GM12872 (cell line): ENCODE measurements around the gene CTBP2.

Source experiments
- CTCF ChIP-seq: IDR thresholded peaks from 3 replicates; pipeline ENCODE4 v1.5.1; 2011; ENCODE audit warnings: low read depth, mild to moderate bottlenecking, low read length, moderate library complexity; ENCODE audit not compliant: insufficient read depth

The CTBP2 gene

GRCh38 chr10:125142946-125143345, 17.4 kb downstream of the CTBP2 start:
- no peak for TF ChIP-seq CTCF

- TF ChIP-seq CTCF: no peak
Measured at GRCh38 chr10:125141860-125142484, 18.4 kb downstream of the CTBP2 start.

- no peak for TF ChIP-seq CTCF
Measured at GRCh38 chr10:125141150-125141859, 19.1 kb downstream of the CTBP2 start.

GRCh38 chr10:125140151-125140550, 20.2 kb downstream of the CTBP2 start:
- no peak for TF ChIP-seq CTCF

- TF ChIP-seq CTCF: no peak
Measured at GRCh38 chr10:125137601-125138438, 22.5 kb downstream of the CTBP2 start.

- TF ChIP-seq CTCF: no peak
Measured at GRCh38 chr10:125136087-125136486, 24.3 kb downstream of the CTBP2 start.

GRCh38 chr10:125135771-125136035, 24.7 kb downstream of the CTBP2 start:
- no peak for TF ChIP-seq CTCF
